Measurements from ENCODE around the gene NELFB. TPM values are rescaled to one million over a fixed set of nuclear protein-coding genes. Genes with fewer than 3 reads are reported as not detected.
"Not testable (repeated sequence)": the region's sequence is repeated elsewhere in the genome, so short reads cannot be mapped to it uniquely, and the experiment has no call there.

Gene NELFB
- total and polyA plus RNA-seq, 5 donors from 2014 or later: 22.3 to 46.4 (median 24.1) TPM

GRCh38 chr9:137236238-137236935 is 18.7 kb upstream of the NELFB start:
- H3K4me1 ChIP-seq (ENCODE audit: control insufficient read depth, insufficient read depth, low read length, poor library complexity, severe bottlenecking): peaks cover 45% of the 10 kb centered on the region

GRCh38 chr9:137236936-137237421 is 18.1 kb upstream of the NELFB start:
- DNase-seq: no peak
- Mint-ChIP-seq H3K36me3 (no peaks in the 10 kb centered on the region), H3K9me3 (no peaks in the 10 kb centered on the region), H3K27me3 (peaks cover 6% of the 10 kb centered on the region), H3K27ac (no peak overlapping the region), H3K4me3 (peak overlapping the region in 1 of 4 donors; percentile 25), H3K4me1 (peaks cover 0 to 26% (median 7%) of the 10 kb centered on the region in 4 donors)
- Histone ChIP-seq H3K9me3 (ENCODE audit: control insufficient read depth in 2 of 2, low read length in 2 of 2) (no peaks in the 10 kb centered on the region), H3K4me3 (ENCODE audit: low read depth, low read length) (no peak overlapping the region), H3K36me3 (ENCODE audit: control insufficient read depth, insufficient read depth, low read length) (no peaks in the 10 kb centered on the region), H3K27ac (ENCODE audit: insufficient read depth, low read length, poor library complexity, severe bottlenecking) (no peak overlapping the region), H3K4me1 (ENCODE audit: control insufficient read depth, insufficient read depth, low read length, poor library complexity, severe bottlenecking) (peaks cover 49% of the 10 kb centered on the region), H3K27me3 (ENCODE audit: control insufficient read depth, insufficient read depth, low read length) (no peaks in the 10 kb centered on the region)
- ATAC-seq (ENCODE audit: low read depth in 2 of 2): no peak

More at GRCh38 chr9:137236238-137236935, 18.7 kb upstream of the NELFB start:
- H3K4me3 ChIP-seq (ENCODE audit: low read depth, low read length): no peak overlapping the region
- Mint-ChIP-seq H3K27ac (no peak overlapping the region), H3K36me3 (no peaks in the 10 kb centered on the region), H3K27me3 (peaks cover 6% of the 10 kb centered on the region), H3K4me3 (peak overlapping the region in 2 of 4 donors; percentile 25 to 46), H3K4me1 (peaks cover 0 to 26% (median 7%) of the 10 kb centered on the region in 4 donors), H3K9me3 (no peaks in the 10 kb centered on the region)
- no peak overlapping the region for H3K27ac ChIP-seq (ENCODE audit: insufficient read depth, low read length, poor library complexity, severe bottlenecking)
- ATAC-seq (ENCODE audit: low read depth in 2 of 2) (peak; percentile 29 to 33), DNase-seq (peak; percentile 83 to 87 (median 86))
- H3K9me3 ChIP-seq (ENCODE audit: control insufficient read depth in 2 of 2, low read length in 2 of 2): no peaks in the 10 kb centered on the region
- no peaks in the 10 kb centered on the region for H3K27me3 ChIP-seq (ENCODE audit: control insufficient read depth, insufficient read depth, low read length)
- no peaks in the 10 kb centered on the region for H3K36me3 ChIP-seq (ENCODE audit: control insufficient read depth, insufficient read depth, low read length)

DNA sequence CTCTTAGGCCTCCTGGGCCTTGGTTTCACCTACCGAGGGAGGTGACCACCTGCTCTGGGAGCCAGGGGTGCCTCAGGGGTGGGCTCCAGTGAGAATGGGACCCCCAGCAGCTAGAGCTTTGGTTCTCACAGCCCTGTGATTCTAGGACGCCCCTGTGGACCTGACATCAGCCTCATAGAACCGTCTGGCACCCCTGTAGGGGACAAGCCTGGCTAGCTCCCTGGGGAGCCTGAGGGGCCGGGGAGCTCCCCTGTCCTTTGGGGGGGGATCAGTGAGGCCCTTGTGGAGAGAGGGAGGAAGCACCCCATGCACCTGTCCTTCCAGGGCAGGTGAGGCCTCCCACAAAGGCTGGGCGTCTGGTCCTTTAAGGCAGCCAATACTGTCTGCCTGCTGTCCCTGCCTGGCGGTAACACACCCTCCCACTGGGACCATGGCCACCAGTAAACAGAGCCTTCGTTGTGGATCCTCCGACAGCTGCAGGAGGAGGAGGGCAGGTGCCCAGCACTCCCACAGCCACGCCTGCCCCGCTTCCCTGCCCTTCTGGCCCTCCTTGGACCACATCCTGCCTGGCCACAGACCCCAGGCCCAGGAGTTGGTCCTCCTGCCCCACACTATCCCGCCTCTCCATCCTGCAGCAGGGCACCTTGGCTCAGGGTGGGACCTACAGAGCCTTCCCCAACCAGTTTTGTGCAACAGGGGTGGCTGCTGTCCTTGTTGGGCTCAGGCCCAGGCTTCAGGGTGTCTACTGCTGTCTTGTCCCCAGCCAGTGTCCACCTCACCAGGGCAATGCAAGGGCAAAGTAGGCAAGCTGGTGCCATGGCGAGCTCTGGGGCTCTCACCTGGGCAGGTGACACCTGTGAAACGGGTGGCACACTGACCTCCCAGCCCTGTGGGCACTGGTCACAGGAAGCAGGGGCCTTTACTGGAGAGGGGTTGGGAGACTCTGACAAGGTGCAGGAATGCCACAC is 17.1 kb upstream of the NELFB start:
- no peak overlapping the region for H3K27ac Mint-ChIP-seq

DNA sequence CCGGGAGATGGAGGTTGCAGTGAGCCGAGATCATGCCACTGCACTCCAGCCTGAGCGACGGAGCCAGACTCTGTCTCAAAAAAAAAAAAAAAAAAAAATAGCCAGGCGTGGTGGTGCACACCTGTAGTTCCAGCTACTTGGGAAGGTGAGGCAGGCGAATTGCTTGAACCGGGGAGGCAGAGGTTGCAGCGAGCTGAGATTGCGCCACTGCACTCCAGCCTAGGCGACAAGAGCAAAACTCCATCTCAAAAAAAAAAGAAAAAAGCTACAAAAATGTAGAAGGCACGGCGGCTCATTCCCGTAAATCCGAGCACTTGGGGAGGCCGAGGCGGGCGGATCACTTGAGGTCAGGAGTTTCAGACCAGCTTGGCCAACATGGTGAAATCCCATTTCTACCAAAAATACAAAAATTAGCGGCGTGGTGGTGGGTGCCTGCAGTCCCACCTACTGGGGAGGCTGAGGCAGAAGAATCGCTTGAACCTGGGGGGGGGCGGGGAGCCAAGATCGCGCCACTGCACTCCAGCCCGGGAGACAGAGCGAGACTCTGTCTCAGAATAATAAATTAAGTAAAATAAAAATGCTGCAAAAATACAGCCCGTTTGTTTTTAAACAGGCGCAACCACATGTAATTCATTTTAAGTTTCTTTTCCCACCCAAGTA is 15.5 kb upstream of the NELFB start:
- peak in 1 of 3 donors; percentile 29 for DNase-seq
- Histone ChIP-seq H3K27ac (ENCODE audit: insufficient read depth, low read length, poor library complexity, severe bottlenecking) (peak overlapping the region; percentile 88), H3K4me1 (ENCODE audit: control insufficient read depth, insufficient read depth, low read length, poor library complexity, severe bottlenecking) (peaks cover 61% of the 10 kb centered on the region), H3K4me3 (ENCODE audit: low read depth, low read length) (peak overlapping the region; percentile 55)
- not testable (repeated sequence) for H3K9me3 Mint-ChIP-seq; H3K9me3 ChIP-seq (ENCODE audit: control insufficient read depth in 2 of 2, low read length in 2 of 2); H3K27me3 Mint-ChIP-seq; H3K27me3 ChIP-seq (ENCODE audit: control insufficient read depth, insufficient read depth, low read length); H3K36me3 Mint-ChIP-seq; ATAC-seq (ENCODE audit: low read depth in 2 of 2); H3K36me3 ChIP-seq (ENCODE audit: control insufficient read depth, insufficient read depth, low read length)
- Mint-ChIP-seq H3K4me3 (peak overlapping the region; percentile 69 to 81 (median 79)), H3K27ac (peak overlapping the region in 1 of 3 donors; percentile 56), H3K4me1 (peaks cover 0 to 44% (median 15%) of the 10 kb centered on the region in 4 donors)

More for the DNA sequence above, 17.1 kb upstream of the NELFB start:
- no peaks in the 10 kb centered on the region for H3K9me3 Mint-ChIP-seq
- peak overlapping the region in 3 of 4 donors; percentile 35 to 72 (median 58) for H3K4me3 Mint-ChIP-seq
- peaks cover 8% of the 10 kb centered on the region for H3K36me3 Mint-ChIP-seq
- peaks cover 6% of the 10 kb centered on the region for H3K27me3 Mint-ChIP-seq
- H3K4me1 ChIP-seq (ENCODE audit: control insufficient read depth, insufficient read depth, low read length, poor library complexity, severe bottlenecking): peaks cover 58% of the 10 kb centered on the region
- H3K4me3 ChIP-seq (ENCODE audit: low read depth, low read length): no peak overlapping the region
- peaks cover 4% of the 10 kb centered on the region for H3K36me3 ChIP-seq (ENCODE audit: control insufficient read depth, insufficient read depth, low read length)
- H3K27ac ChIP-seq (ENCODE audit: insufficient read depth, low read length, poor library complexity, severe bottlenecking): no peak overlapping the region
- ATAC-seq (ENCODE audit: low read depth in 2 of 2): no peak
- H3K9me3 ChIP-seq (ENCODE audit: control insufficient read depth in 2 of 2, low read length in 2 of 2): no peaks in the 10 kb centered on the region
- peaks cover 0 to 36% (median 14%) of the 10 kb centered on the region in 4 donors for H3K4me1 Mint-ChIP-seq
- DNase-seq: no peak
- H3K27me3 ChIP-seq (ENCODE audit: control insufficient read depth, insufficient read depth, low read length): no peaks in the 10 kb centered on the region

DNA sequence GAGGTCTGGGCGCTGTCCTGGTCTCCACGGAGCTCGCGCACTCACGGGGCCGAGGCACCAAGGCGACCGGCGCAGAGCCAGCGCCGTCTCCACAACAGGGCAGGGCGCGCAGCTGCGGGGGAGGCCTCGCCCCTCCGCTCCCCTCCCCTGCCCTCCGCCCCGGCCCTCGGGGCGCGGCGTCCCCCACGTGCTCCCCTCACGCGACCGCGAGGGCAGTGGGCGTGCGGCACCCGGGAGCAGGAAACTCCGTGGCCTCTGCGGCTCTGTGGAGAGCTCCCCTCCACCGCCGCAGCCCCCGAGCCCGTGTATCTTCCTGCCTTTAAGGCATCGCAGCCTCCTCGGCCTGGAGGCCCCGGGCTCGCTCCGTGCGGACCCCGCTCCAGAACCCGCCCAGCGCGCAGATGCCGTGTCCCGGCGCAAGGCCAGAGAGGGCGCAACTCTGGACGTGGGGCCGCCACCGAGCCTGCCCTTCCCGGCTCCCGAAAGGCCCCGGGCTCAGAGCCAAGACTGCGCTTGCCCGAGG is 14.7 kb upstream of the NELFB start:
- H3K4me1 Mint-ChIP-seq: peaks cover 0 to 44% (median 15%) of the 10 kb centered on the region in 4 donors
- DNase-seq: peak; percentile 66 to 85 (median 79)

GRCh38 chr9:137240841-137241489 is 14.2 kb upstream of the NELFB start, which contains the start of gene TUBB4B:
TUBB4B (plus strand) TSS chr9:137241287; CDS start chr9:137241361, 74 bp downstream.
- Histone ChIP-seq H3K9me3 (ENCODE audit: control insufficient read depth in 2 of 2, low read length in 2 of 2) (no peaks in the 10 kb centered on the region), H3K27ac (ENCODE audit: insufficient read depth, low read length, poor library complexity, severe bottlenecking) (peak within 1 kb of the TSS; percentile 88), H3K27me3 (ENCODE audit: control insufficient read depth, insufficient read depth, low read length) (no peaks in the 10 kb centered on the region), H3K36me3 (ENCODE audit: control insufficient read depth, insufficient read depth, low read length) (peaks cover 5% of the 10 kb centered on the region), H3K4me1 (ENCODE audit: control insufficient read depth, insufficient read depth, low read length, poor library complexity, severe bottlenecking) (peaks cover 55% of the 10 kb centered on the region), H3K4me3 (ENCODE audit: low read depth, low read length) (peak within 1 kb of the TSS; percentile 62)
- peak; percentile 97 to 100 (median 99) for DNase-seq
- Mint-ChIP-seq H3K36me3 (peaks cover 8% of the 10 kb centered on the region), H3K9me3 (no peaks in the 10 kb centered on the region), H3K4me3 (peak within 1 kb of the TSS; percentile 92 to 96 (median 94)), H3K4me1 (peaks cover 0 to 44% (median 15%) of the 10 kb centered on the region in 4 donors), H3K27me3 (peaks cover 6% of the 10 kb centered on the region), H3K27ac (peak within 1 kb of the TSS; percentile 86 to 94 (median 93))
- ATAC-seq (ENCODE audit: low read depth in 2 of 2): peak; percentile 79 to 80

More for the DNA sequence above, 14.7 kb upstream of the NELFB start:
- H3K4me3 Mint-ChIP-seq: peak overlapping the region; percentile 69 to 92 (median 79)
- no peaks in the 10 kb centered on the region for H3K9me3 Mint-ChIP-seq
- peaks cover 6% of the 10 kb centered on the region for H3K27me3 Mint-ChIP-seq
- H3K9me3 ChIP-seq (ENCODE audit: control insufficient read depth in 2 of 2, low read length in 2 of 2): no peaks in the 10 kb centered on the region
- H3K4me1 ChIP-seq (ENCODE audit: control insufficient read depth, insufficient read depth, low read length, poor library complexity, severe bottlenecking): peaks cover 59% of the 10 kb centered on the region
- peak overlapping the region; percentile 55 for H3K4me3 ChIP-seq (ENCODE audit: low read depth, low read length)
- peak overlapping the region; percentile 88 for H3K27ac ChIP-seq (ENCODE audit: insufficient read depth, low read length, poor library complexity, severe bottlenecking)
- no peaks in the 10 kb centered on the region for H3K27me3 ChIP-seq (ENCODE audit: control insufficient read depth, insufficient read depth, low read length)
- H3K36me3 ChIP-seq (ENCODE audit: control insufficient read depth, insufficient read depth, low read length): peaks cover 5% of the 10 kb centered on the region
- H3K27ac Mint-ChIP-seq: peak overlapping the region in 1 of 3 donors; percentile 93
- peak; percentile 17 for ATAC-seq (ENCODE audit: low read depth in 2 of 2)
- peaks cover 8% of the 10 kb centered on the region for H3K36me3 Mint-ChIP-seq
